NCI-H128 (cell line): Measurements from ENCODE around the gene FBLN1.
"Not testable (repeated sequence)": the region's sequence is repeated elsewhere in the genome, so short reads cannot be mapped to it uniquely, and the experiment has no call there.

Experiments
- DNase-seq: peaks from one replicate; lab custom pipeline; 2025; ENCODE audit not compliant: unreplicated experiment; lab: John Stamatoyannopoulos, UW

FBLN1 gene

DNA sequence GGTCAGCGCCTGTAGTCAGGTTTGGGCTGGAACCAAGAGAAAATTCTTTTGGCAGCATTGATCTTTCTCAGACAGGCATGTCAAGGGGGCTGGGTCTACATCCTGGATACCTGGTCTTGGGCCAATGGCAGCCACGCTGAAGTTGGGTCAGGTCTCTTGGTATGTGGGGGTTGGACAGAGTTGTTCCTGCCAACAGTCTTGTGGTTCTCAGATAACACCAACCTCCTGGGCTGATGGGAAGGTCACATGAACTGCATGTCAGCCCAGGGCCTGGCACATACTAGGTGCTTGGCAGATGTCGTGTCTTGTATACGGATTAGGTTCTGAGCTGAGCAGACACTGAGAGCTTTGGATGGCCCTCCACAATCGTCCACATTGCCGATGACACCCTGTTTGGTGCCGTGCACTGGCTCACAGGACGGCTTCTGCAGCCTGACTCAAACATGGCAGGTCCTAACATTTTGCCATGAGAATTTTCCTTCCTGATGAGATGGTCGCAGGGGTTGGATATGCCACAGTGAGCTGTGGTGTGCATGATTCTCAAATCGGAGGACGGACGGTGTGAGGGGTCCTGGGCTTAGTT is 42.0 kb downstream of the FBLN1 start:
- no peak for DNase-seq

DNA sequence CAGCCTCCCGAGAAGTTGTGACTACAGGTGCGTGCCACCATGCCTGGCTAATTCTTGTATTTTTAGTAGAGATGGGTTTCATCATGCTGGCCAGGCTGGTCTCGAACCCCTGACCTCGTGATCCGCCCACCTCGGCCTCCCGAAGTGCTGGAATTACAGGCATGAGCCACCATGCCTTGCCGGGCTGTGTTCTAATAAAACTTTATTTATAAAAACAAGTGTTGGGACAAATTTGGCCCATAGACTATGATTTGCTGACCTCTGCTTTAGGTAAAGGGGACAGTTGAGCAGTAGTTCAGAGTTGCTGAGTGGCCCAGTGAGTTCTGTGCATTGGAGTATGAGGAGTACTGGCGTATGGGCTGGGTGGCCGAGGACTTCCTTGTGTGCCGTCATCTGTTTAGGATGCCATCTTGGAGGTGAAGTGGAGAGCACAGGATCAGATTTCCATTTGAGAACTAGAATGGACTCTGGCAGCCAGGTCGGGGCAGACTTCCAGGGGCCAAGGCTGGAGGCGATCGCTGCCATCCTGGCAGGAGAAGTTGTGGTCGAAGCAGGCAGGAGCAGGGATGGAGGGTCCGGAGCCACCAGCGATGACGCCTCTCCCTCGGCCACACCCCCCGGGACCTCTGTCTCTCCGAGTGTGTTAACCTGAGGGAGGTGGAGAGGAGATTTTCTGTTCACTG is 43.8 kb downstream of the FBLN1 start:
- DNase-seq, result no peak

- DNase-seq, result no peak
These were observed 44.3 kb downstream of the FBLN1 start for GRCh38 chr22:45547016-45547345.

DNA sequence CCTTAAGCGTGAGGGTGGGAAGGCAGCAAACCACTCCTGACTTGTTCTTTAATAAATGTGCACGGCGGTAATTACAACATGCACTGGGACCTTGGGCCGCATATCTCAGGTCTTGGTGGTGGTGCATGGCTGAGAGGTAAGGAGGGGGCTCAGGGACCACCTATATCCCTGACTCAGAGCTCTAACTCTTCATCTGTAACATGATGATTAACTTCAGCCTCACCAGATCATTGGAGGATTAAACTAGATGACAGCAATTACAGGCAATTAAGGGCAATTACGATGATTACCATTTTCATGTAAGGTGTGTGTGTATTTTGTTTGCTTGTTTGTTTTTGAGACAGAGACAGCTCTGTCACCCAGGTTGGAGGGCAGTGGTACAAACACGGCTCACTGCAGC is 45.0 kb downstream of the FBLN1 start:
- no peak for DNase-seq

- DNase-seq, result no peak
These were observed 45.7 kb downstream of the FBLN1 start for GRCh38 chr22:45548247-45548840.

- DNase-seq, result no peak
These were observed 46.5 kb downstream of the FBLN1 start for GRCh38 chr22:45548991-45549761.

DNA sequence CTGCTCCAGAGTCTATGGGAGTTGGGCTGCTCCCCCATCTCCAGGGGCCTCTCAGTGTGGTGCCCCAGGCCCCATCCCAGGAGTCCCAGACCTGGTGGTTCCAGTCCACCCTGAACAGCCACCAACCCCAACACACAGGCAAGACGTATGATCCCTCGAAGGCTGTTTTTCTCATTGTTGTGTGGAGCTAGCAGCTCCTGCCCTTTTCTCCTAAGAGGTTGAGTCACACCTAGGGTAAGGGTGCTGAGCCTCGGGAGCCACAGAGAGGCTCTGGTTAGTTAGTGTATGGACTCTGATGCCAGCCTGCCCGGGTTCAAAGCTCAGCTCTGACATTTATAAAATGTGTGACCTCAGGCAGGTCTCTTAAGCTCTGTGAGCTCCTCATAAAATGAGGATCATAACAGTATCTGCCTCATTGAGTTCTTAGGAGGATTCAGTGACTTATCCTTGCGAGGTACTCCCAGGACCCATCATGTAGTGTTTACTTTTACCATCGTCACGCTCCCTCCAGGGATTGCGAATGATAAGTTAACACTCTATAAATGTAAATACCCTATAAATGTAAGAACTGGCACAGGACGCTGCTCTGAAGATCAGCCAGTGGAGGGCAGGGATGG is 47.2 kb downstream of the FBLN1 start:
- DNase-seq, result no peak

DNA sequence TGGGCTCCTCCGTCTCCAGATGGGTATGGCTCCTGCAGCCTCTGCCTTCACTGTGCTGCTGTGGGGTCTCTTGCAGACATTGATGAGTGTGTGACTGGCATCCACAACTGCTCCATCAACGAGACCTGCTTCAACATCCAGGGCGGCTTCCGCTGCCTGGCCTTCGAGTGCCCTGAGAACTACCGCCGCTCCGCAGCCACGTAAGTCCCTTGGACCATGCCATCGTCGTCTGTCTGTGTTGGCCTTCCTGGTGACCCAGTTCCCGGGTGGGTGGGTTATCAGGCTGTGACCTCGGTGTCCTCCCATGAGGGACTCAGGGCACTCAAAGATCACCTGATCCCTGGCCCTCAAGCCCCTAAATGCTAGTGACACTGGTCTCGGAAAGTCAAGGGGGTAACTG is 47.7 kb downstream of the FBLN1 start:
- DNase-seq, result no peak

DNA sequence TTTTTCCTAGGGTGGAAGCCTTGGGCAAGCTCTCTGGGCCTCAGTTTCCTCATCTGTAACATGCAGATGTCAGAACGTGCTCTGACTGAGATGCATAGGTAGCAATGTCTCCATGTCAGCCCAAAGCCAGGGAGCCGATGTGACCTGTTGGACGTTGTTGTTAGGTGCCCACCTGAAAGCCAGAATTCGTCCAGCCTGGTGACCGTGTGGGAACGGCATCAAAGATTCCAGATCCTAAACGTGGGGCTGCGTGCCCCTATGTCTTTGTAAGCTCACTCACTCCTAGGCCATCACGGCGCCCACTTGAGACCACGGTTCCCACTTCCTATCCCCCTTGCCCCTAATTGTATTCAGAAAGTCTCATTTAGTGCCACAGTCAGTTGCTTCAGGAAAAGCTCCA is 48.2 kb downstream of the FBLN1 start:
- DNase-seq, result no peak

DNA sequence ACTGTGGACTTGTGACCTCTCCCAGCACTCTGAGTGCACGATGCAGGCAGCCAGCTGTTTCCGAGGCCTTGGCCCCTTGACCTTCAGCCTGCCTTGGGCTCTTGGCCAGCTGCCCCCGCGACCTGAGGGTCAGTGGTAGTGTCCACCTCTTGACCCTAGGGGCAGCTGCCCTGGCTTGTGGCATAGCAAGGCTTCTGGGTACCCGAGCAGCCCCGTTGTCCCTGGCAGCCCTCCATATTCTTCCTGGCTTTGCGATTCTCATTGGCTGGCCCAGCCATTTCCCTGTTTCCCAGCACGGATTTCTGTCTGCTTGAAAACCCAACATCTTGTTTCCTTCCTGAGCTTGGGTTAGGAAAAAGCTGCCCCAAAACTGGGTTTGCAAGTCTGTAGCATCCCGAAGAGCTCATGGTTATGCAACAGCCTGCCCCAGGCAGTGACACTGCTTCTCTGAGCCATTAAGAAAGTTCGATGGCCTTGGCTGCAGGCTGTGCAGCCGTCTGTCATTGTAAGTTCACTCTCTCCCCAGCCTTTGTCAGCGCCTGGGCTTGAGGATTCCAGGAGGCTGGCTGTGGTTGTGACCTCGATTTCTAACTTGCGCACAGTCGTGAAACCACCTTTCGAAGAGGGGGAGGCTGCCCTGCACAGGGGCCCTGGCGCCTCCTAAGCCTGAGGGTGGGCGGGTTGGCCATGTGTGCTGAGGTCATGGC is 48.8 kb downstream of the FBLN1 start:
- no peak for DNase-seq

GRCh38 chr22:45552017-45552411 is 49.3 kb downstream of the FBLN1 start:
- DNase-seq, result no peak

GRCh38 chr22:45552580-45553350 is 50.1 kb downstream of the FBLN1 start:
- no peak for DNase-seq

- peak; percentile 53 for DNase-seq
These were observed 50.8 kb downstream of the FBLN1 start for GRCh38 chr22:45553351-45554039.

- no peak for DNase-seq
These were observed 51.3 kb downstream of the FBLN1 start for GRCh38 chr22:45554040-45554406.

DNA sequence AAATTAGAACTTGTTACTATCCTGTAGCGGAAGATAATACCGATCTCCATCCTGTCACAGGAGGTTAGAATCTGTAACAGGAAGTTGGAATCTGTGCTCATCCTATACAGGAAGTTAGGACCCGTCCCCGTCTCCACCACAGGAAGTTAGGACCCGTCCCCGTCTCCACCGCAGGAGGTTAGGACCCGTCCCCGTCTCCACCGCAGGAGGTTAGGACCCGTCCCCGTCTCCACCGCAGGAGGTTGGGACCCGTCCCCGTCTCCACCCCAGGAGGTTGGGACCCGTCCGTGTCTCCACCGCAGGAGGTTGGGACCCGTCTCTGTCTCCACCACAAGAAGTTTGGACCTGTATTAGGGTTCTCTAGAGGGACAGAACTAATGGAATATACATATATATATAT is 52.2 kb downstream of the FBLN1 start:
- DNase-seq, result no peak

DNA sequence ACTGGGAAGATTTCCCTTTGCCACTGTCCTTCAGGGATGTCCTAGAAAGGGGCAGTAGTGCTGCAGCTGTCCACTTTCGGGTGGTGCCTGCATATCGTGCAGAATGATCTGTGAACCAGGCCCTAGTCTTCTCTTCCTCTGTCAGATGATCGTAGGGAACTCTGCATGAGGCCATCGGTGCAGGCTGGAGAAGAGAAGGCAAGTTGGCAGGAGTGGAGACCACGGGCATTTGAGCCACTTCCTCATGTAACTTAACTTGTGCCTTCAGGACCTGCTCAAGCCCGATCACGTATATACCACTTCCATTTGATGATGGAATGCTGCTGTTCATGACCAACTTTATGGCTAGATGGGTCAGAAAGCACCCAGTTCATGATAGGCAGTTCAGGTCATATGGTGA is 55.2 kb downstream of the FBLN1 start:
- DNase-seq, result not testable (repeated sequence)

GRCh38 chr22:45560092-45560491 is 57.4 kb downstream of the FBLN1 start:
- not testable (repeated sequence) for DNase-seq

DNA sequence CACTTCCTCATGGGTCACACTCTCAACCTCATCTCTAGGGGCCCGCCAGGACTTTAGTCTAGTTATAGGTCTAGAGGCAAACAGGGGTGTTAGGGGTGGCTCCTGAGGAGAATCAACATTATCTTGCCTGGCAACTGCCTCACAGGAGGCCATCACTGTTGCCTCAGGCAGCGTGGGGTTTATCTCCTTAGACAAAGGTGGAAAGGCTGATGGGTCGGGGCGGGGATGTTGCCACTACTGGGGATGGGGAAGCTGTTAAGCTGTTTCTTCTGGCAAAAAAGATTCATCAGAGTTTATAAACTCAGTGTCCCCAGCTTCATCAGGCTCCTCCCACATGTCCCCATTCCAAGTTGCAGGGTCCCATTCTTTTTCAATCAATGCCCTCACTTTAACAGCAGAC is 58.1 kb downstream of the FBLN1 start:
- not testable (repeated sequence) for DNase-seq

DNA sequence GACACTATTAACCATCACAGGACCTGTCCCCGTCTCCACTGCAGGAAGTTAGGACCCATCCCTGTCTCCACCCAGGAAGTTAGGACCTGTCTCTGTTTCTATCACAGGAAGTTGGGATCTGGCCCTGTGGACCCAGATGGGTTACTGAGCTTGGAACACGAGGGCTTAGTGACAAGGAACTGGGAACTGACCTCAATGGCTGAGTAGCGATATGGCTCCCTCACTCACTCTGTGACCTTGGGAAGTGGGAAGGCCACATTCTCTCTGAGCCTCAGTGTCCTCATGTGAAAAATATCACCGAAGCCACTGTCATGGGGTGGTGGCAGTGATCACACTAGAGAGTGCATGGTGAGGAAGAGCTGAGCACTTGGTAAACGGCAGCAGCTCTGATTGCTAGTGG is 59.4 kb downstream of the FBLN1 start:
- no peak for DNase-seq
